GM21360 (cell line): ENCODE data around the gene HOXC9.
A peak's percentile ranks its signal among the peaks of the same experiment; 100 is the strongest.

Experiments
- ATAC-seq: cut with Tn5 transposase; IDR thresholded peaks from one replicate; pipeline ENCODE4 v1.9.1; 2021; ENCODE audit warnings: mild to moderate bottlenecking, moderate library complexity; ENCODE audit not compliant: unreplicated experiment

HOXC9 gene

DNA sequence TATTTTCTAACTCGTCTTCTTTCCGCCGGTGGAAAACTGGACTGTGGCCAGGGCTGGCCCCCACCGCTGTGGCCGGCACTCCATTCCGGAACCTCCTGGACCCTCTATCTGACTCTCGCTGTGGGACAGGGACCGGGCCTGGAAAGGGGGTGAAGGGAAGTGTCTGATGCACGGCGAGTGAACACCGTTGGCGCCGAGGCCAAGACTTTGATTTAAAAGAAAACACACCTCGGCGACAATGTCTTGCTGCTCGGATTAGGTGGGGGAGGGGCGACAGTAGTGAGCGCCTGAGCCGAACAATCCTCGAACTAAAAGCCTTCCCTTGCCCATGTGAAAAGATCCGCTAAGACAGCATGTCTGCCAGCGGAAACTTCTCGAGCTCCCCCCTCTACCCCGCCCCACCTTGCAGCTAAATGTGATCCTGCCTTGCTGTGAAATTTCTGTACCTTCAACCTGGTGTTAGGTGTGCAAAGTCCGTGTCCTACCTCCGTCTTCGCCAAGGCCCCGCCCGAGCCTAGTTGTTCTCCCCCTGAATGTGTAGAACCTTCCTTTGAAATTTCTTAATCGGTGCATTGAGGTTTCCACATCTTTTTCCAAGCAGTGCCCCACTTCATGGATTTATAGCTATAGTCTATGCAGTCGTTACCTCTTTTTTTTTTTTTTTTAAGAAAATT is 24.3 kb upstream of the HOXC9 start:
- ATAC-seq = no peak

DNA sequence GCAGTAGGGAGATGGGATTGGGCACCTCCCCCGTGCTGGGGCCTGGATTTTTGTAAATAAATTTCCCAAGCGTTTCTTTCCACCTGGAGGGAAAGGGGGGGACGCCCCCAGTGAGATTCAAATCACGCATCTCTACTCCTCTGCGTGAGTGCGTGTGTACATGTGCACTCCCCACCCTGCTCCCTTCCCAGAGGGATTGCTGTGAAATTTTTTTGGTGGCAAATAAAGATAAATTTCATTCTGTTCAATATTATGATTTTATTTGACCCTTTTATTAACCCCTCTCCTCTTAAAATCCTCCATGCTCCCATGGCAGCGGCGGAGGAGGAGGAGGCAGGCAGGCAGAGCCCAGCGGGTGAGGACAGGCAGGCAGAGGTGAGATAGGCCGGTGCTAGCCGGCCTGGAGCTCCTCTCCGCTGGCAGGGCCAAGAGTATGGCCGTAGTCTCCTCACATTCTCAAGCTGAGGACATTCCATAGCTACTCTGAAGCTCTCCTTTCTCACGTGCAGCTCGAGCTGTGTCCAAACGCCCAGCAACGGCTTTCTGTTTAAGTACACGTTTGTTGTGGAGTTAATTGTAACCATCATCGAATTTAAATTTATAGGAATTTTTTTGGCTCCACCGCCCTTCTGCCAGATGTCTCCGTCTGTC is 23.7 kb upstream of the HOXC9 start:
- ATAC-seq = no peak

- no peak for ATAC-seq
Observed at GRCh38 chr12:53976823-53977595, 23.0 kb upstream of the HOXC9 start.

DNA sequence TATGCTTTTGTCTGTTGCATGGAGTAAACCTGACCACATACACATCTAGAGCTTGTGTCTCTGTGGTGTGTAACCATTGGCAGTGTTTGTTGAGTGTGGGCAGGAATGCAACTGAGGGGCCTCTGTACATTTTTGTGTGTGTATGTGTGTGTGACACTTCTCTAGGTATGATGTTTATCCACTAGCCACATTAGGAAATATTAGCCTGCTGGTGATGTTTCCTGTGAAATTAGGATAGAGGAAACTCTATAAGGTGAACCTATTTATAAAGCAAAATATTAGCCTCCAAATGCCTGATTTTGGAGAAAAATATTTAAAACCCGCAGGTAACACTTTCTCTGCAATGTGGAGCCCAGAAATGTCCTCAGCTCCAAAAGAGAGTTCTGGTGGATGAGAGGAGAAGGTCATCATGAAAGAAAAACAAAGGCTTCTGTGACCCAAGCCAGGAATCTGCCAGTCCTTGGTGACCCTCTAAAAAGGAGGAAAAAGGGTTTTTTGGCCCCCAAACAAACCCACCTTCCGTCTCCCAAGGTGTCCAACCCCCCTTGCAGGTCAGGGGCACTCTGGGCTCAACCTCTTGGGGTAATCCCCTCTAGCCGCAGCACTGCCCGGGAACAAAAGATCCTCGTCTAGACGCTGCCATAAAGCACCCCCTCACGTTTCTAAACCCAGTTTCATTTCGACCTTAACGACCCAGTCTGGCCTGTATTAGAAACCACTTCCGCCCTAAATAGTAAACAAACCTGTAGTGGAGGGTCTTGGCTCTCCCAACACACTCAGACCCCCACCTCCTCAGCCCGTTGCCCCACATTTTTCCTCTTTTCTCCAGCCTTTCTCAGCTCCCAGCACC is 22.1 kb upstream of the HOXC9 start:
- ATAC-seq = no peak

DNA sequence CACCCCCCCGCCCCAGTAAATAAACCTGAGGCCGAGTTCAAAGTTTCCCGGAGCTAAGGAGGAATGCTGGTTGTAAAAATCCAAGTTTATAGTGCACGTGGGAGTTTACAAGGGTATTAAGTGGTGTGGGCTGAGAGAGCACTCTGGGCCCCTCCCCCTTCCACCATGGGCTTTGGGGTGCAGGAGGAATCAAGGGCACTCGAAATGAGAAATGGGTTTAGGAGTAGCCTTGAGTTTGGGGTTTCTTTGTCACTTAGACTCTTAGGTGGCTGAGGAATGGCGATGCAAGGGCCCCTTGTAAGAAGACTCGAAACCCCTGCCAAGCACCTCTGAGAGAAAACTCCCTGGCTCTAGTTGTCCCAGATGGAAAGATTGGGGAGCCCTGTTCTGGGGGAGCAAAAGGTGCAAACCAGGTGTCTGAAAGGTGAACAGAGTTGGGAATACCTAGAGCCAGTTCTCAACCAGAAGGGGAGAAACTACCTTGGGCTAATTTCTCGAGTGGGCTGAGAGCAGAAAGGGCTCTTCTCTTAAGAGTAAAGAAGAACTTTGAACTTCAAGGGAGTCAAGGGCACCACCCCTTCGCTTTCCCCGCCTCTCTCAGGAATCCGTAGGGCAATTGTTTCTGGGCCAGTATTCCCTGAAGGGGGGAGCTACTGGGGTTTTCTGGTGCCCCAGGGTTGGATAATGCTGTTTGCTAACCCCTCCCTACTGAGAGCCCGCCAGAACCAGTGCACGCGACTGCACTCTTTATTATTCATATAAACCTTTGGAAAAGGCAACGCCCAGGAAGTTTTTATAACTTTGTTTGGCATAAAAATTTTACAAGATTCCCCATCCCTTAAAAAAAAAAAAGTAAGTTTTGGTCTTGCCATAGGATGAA is 21.2 kb upstream of the HOXC9 start:
- ATAC-seq = no peak

GRCh38 chr12:53980104-53980801 is 19.7 kb upstream of the HOXC9 start:
- no peak for ATAC-seq

GRCh38 chr12:53980802-53981496 is 19.0 kb upstream of the HOXC9 start:
- no peak for ATAC-seq

GRCh38 chr12:53981634-53982565 is 18.1 kb upstream of the HOXC9 start:
- no peak for ATAC-seq

DNA sequence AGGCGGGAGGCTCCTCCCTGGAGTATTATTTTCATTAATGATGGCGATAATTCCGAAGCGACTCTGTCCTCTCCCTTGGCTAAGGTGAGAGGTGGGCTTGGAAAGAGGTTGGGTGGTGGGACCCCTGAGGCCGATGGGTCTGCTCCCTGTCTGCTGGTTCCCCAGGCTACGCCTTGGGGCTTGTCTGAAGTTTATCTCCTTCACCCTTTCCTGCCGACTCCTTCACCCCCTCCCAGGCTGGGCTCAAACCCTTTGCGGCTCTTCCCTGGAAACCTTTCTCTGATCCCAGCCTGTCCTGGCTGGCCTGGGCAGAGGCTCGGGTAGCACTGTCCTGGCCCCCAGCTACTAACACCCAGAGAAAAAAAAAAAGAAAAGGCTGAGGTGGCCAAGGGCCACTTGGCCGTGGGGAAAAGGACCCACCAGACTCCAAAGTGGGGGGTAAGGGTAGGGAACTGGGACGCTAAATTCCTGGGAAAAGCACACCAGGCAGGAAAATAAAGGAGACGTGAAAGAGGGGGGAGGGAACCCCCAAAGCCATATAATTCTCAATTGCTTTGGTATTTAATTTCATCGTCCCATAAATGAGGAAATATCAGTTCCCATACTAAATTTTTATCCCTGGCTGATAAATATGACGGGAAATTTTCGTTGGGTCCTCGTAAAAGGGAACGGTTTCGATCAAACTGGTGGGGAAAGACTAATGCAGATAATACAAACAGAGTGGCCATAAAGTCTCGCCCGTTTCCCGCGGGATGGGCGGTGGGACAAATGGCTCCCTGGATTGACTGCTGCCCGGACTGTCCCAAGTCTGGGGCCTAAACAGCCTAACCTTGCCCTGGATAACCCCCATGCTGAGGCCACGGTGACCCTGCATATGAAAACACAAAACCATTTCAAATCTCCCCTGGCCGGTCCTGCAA is 17.1 kb upstream of the HOXC9 start:
- ATAC-seq = no peak

DNA sequence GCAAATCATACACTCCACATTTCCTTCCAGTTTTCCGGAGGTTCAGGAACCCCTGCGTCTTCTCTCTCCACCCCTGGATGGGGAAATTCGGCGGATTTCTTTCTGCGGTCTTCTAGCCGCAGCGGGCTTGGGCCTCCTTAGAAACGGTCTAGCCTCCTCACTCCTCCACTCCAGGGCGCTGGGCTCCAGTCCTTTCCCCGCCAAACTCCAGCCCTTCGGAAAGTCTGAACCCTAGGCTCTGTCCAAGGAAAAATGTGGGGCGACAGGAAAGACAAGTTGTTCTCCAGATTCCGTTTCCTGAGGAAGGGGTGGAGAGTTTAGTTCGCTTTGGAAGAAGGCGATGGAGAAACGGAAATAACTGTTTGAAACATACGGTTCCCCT is 16.4 kb upstream of the HOXC9 start:
- no peak for ATAC-seq

DNA sequence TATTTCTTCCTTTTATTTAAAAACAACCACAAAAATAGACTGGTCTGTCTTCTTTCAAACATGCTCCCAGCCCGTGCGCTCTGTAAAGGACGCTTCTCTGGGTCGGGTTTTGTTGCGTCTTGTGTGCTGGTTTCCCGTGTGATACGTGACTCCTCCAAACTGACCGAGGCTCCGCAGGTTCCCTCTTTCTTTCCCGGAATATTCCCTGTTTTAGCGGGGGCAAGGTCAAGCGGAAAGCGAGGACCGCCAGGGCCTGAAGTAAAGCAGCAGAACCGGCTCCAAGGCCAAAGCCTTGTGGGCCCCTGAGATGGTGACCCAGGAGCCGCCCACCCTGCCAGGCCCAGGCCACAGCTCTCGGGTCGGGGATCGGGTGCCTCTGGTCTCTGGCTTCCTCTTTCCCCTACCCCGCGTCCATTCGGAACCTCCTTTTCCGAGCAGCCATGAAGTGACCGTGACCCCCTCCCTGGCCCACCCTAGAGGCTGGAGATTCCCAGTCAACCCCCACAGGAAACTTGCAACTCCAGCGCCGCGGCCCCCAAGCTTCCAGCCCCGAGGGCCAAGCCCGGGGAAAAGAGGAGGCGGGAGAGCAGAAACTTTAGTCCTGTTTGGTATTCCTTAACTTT is 15.9 kb upstream of the HOXC9 start:
- no peak for ATAC-seq

DNA sequence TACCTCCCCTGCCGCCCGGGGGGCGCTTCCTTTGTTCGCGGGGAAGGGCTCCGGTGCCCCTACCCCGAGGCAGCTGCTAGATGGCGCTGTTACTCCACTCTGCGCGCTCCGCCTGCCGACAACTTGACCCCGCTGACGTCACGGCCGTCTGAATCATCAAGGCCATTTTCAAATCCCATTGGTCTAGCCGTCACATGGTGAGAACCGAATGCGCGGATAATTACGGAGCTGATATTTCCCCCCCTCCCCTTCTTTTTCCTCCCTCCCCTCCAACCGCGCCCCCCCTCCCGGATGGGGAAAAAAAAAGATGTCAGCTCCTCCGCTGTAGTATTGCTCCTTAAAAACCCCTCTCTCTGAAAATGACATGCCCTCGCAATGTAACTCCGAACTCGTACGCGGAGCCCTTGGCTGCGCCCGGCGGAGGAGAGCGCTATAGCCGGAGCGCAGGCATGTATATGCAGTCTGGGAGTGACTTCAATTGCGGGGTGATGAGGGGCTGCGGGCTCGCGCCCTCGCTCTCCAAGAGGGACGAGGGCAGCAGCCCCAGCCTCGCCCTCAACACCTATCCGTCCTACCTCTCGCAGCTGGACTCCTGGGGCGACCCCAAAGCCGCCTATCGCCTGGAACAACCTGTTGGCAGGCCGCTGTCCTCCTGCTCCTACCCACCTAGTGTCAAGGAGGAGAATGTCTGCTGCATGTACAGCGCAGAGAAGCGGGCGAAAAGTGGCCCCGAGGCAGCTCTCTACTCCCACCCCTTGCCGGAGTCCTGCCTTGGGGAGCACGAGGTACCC is 14.9 kb upstream of the HOXC9 start, which contains the start of gene HOXC10:
Gene HOXC10 (plus strand): TSS at position 246 of the 791 bp plus-strand sequence. CDS start 114 bp downstream, at position 360.
- ATAC-seq = peak; percentile 56

DNA sequence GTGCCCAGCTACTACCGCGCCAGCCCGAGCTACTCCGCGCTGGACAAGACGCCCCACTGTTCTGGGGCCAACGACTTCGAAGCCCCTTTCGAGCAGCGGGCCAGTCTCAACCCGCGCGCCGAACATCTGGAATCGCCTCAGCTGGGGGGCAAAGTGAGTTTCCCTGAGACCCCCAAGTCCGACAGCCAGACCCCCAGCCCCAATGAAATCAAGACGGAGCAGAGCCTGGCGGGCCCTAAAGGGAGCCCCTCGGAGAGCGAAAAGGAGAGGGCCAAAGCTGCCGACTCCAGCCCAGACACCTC is 14.3 kb upstream of the HOXC9 start:
- no peak for ATAC-seq

DNA sequence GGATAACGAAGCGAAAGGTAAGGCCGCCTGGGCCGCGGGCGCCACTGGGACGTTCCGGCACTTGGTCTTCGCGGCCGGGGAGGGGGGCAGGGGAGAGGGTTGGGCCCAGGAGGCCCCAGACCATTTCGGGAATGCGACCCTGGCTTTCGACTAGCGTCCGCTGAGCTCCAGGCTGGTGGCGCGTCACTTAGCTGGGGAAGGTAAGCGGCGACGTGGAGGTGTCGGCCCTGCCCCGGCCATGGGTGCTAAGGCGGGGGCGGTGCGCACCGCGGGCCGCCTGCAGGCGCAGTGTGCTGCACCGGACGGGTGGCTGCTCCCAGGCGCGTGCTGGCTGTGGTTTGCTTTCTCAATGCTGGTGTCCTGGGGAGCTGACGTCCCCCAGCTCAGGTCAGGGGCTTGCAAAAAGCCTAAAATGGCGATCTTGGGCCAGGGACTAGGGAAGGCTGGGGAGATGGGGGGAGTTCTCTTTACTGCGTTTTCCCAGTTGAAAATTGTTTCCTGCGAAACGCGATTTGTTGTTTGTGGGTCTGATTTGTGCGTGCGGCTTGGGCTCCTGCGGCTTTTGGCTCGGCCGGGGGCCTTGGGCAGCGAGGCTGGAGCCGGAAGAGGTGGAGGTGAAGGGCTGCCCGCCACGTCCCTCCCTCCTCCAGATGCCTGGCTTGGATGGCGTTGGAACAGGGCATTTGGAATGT is 13.8 kb upstream of the HOXC9 start:
- no peak for ATAC-seq
